GM20000 (cell line): ENCODE data around the gene SMIM35.

Experiments
- DNase-seq: peaks from one replicate; pipeline ENCODE4 v3.0.0; 2012; ENCODE audit warnings: low spot score
- TF ChIP-seq, protein P1 (sequence below): IDR thresholded peaks from 2 replicates; pipeline ENCODE4 v1.5.1; 2012; ENCODE audit warnings: mild to moderate bottlenecking, control low read depth; ENCODE audit errors: extremely low read depth, missing control alignments

Gene SMIM35

DNA sequence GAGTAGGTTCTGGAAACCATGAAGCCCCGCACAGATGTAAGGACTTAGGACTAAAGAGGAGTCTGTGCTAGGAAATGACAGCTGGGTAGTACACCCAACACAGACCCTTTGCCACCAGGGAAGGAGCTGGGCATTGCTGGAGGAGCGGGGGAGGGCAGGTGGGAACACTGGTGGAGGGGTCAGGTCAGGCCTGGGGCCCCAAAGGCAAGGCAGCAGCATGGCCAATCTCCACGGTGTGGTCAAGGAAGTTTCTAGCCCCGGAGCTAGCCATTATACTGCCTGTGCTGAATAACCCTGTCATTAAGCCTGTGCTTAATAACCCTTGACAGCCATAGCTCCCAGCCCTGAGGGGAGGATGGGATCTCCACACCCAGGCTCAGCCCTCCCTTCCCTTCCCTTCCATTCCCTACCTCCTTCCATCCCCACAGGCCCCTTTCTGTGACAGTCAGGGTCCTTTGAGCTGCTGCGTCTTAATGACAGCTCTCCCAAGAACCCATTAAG is 7.8 kb downstream of the SMIM35 start:
- TF ChIP-seq, protein P1, sequence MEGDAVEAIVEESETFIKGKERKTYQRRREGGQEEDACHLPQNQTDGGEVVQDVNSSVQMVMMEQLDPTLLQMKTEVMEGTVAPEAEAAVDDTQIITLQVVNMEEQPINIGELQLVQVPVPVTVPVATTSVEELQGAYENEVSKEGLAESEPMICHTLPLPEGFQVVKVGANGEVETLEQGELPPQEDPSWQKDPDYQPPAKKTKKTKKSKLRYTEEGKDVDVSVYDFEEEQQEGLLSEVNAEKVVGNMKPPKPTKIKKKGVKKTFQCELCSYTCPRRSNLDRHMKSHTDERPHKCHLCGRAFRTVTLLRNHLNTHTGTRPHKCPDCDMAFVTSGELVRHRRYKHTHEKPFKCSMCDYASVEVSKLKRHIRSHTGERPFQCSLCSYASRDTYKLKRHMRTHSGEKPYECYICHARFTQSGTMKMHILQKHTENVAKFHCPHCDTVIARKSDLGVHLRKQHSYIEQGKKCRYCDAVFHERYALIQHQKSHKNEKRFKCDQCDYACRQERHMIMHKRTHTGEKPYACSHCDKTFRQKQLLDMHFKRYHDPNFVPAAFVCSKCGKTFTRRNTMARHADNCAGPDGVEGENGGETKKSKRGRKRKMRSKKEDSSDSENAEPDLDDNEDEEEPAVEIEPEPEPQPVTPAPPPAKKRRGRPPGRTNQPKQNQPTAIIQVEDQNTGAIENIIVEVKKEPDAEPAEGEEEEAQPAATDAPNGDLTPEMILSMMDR: no peak

DNA sequence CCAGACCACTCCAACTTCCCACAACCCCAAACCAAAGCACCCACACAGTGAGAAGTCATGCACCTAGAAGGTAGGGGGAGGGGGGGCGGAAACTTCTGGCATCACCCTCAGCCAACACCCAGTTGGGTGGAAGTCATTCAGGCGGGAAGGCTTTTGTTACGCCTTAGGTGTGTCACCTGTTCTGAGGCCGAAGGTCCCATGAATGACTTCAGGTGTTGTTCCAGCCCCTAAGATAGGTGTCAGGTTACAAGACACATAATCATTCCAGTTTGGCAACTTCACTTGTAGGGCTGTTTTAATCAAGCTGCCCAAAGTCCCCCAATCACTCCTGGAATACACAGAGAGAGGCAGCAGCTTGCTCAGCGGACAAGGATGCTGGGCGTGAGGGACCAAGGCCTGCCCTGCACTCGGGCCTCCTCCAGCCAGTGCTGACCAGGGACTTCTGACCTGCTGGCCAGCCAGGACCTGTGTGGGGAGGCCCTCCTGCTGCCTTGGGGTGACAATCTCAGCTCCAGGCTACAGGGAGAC is 9.9 kb downstream of the SMIM35 start, which contains the start of gene TMPRSS4:
Gene TMPRSS4, plus strand, starts transcription at position 325 of the 528 bp plus-strand sequence. CDS start 225 bp downstream, outside the sequence.
- TF ChIP-seq, protein P1: no peak
- DNase-seq: no peak

More for the DNA sequence above, 7.8 kb downstream of the SMIM35 start:
- DNase-seq: no peak

DNA sequence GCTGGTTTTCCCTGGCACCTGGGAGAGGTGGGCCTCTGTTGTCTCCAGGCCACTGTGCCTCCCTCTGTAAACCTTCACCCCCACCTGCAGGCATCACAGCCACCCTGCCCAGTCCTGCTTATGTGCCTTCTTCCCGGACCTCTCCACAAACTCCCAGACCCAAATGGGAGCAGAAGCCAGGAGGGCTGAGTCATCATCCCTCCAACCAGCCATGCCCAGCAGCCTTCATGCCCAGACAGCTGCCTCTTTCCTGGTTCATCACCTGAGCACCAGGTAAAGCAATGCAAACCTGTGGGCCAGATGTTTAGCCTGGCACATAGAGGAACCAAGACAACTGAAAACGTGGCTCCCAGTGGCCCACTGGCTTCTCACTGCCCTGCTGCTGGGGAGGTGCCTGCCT is 12.0 kb downstream of the SMIM35 start:
- DNase-seq: no peak
- TF ChIP-seq, protein P1: no peak

DNA sequence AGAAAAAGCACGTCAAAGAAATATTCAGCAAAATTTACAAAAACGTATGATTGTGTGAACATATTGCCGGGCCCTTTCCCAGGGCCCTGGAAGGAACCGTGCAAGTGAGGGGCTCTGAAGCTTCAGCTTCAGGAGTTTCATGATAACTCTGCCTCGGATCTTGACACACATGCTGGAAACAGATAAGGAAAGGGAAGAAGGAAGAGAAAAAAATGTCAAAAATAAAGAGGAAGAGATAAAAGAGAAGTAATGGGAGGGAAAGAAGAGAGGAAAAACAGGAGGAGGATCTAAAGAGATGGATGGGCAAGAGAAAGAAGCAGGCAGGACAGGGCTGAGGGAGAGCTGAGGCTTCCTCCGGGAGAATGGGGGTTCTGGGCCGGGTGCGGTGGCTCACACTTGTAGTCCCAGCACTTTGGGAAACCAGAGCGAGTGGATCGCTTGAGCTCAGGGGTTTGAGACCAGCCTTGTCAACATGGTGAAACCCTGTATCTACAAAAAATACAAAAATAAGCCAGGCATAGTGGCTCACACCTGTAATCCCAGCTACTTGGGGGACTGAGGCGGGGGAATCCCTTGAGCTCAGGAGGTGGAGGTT is 12.6 kb downstream of the SMIM35 start:
- TF ChIP-seq, protein P1: no peak
- DNase-seq: no peak

DNA sequence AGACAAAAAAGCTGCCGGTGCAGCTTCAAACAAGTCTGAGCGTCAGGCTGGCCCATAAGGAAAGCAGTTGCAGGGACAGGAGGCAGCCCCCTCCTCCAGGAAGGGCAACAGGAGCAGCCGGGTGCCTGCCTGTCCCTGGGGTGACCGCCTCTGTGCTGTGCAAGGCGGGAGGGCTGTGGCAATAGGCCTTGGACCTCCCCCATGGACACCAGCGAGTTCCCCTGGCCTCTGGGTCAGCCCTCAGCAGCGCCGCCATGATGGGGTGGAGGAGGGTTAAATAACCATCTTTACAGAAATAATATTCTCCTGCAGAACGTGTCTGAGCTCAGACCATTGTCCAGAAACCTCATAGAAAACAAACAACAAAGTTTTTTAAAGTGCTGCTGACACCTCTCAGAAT is 13.2 kb downstream of the SMIM35 start:
- TF ChIP-seq, protein P1: no peak
- DNase-seq: no peak

DNA sequence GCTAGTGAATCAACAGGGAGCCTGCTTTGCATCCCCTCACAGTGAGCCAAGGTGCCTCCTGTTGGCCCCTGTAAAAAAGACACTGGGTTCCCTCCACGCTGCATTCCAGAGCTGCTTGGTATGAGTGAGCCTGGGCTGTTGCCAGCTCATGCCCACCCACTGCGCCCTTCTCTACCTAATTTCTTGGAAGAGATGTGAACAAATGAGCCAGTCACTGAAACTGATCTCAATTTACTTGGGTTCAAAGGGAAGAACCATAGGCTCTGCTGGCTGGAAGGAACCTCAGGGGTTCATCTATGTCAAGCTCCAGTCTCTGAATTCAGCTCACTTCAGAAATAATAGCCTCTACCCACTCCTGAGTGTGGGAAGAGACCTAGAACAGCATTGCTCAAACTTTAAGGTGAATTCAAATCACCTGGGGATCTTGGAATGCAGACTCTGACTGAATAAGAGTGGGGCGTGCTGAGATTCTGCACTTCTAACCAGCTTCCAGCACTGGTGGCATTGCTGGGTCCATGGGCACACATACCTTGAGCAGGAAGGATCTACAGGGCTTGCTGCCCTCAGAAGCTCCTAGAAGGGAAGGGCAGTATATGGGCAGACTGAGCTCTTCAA is 15.2 kb downstream of the SMIM35 start:
- TF ChIP-seq, protein P1: no peak
- no peak for DNase-seq

DNA sequence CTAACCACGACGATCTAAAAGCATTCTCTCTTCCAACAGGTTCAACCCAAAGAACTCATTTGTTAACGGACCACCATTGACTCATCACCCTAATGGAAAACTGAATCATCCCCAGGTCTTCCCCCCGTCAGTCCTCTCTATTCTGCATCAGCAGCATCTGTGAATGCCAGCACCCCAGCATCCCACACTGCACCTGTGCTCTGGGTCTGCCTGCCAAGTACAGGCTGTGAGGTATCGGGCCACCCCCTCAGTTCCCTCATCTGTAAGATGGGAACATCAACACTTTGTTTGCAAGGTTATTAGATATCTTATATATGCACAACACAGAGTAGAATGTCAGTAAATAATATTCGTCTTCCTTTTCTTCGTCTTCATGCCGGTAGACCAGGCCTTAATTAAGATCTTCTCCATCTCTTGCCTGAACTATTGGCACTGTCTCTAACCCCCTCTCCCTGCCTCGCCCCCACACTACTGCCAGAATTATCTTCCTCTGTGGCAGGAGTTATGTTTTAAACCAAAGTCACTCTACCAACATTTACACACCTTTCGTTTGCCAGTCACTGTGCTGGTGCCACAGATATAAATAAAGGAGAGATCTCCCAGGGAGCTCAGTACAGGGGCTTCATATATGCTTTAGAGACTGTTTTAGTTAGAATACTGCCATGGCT is 17.7 kb downstream of the SMIM35 start:
- TF ChIP-seq, protein P1: no peak
- DNase-seq: no peak
